ENCODE data around the gene USP34.

The USP34 gene

DNA sequence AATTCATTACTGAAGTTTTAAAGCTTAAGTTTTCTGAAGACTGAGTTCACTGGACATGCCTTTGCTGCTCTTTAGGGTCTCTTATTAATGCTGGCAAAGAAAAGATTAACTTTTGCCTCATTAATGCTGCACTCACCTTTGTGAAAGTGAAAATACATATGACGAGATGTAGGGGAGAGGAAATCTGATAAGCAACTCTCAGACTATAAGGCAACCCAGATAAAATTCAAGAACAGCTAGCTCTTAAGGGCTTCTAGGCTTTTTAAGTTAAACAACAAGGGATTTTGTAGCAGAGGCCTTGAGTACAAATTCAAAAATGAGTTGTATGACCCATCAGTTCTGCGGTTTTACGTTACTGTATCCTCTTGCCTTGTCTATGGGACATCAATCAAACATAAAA, 143.7 kb downstream of the USP34 start:
- Histone ChIP-seq H3K27ac (no peak overlapping the region), H3K36me3 (peaks cover 68% of the 10 kb centered on the region), H3K27me3 (ENCODE audit: insufficient read depth, low read depth, severe bottlenecking) (no peaks in the 10 kb centered on the region), H3K9me3 (ENCODE audit: severe bottlenecking) (no peaks in the 10 kb centered on the region), H3K4me3 (ENCODE audit: low read depth, low read length) (no peak overlapping the region)
- DNase-seq: no peak
- TF ChIP-seq, protein P1, sequence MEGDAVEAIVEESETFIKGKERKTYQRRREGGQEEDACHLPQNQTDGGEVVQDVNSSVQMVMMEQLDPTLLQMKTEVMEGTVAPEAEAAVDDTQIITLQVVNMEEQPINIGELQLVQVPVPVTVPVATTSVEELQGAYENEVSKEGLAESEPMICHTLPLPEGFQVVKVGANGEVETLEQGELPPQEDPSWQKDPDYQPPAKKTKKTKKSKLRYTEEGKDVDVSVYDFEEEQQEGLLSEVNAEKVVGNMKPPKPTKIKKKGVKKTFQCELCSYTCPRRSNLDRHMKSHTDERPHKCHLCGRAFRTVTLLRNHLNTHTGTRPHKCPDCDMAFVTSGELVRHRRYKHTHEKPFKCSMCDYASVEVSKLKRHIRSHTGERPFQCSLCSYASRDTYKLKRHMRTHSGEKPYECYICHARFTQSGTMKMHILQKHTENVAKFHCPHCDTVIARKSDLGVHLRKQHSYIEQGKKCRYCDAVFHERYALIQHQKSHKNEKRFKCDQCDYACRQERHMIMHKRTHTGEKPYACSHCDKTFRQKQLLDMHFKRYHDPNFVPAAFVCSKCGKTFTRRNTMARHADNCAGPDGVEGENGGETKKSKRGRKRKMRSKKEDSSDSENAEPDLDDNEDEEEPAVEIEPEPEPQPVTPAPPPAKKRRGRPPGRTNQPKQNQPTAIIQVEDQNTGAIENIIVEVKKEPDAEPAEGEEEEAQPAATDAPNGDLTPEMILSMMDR (IDR thresholded peaks at IDR 0.05; ENCODE audit: low read depth, low read length): no peak

DNA sequence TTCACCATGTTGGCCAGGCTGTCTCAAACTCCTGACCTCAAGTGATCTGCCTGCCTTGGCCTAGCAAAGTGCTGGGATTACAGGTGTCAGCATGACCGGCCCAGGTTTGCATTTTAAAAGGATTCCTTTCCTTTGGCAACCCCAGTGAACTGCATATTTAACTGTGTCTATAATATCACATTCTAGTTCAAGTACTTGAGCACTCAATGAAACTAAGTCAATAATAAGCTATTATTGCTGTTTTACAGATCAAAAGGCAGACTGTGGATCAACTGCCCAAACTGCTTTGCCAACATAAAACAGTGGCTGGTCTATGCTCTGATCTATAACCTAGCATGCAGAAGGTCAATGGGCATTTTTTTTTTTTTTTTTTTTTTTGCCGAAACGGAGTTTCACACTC, 144.5 kb downstream of the USP34 start:
- Histone ChIP-seq H3K27ac (no peak overlapping the region), H3K36me3 (peaks cover 70% of the 10 kb centered on the region), H3K27me3 (ENCODE audit: insufficient read depth, low read depth, severe bottlenecking) (no peaks in the 10 kb centered on the region), H3K9me3 (ENCODE audit: severe bottlenecking) (no peaks in the 10 kb centered on the region), H3K4me3 (ENCODE audit: low read depth, low read length) (no peak overlapping the region)
- TF ChIP-seq, protein P1 (IDR thresholded peaks at IDR 0.05; ENCODE audit: low read depth, low read length): no peak
- DNase-seq: no peak

DNA sequence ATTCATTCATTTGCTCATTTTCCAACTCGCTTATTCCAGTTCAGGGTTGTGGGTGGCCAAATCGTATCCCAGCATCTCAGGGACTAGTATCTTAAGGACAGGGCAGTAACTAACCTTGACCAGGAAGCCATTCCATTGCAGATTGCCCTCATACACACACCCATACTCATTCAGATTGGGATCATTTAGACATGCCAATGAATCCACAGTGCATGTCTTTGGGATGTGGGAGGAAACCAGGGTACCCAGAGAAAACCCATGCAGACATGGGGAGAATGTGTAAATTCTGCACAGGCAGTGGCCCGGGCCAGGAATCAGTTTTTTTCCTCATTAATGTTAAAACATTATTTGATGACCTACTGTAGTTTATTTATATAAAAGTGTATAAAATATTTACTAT, 150.7 kb downstream of the USP34 start:
- no peaks in the 10 kb centered on the region for H3K27me3 ChIP-seq (ENCODE audit: insufficient read depth, low read depth, severe bottlenecking)
- H3K9me3 ChIP-seq (ENCODE audit: severe bottlenecking): no peaks in the 10 kb centered on the region
- no peak overlapping the region for H3K4me3 ChIP-seq (ENCODE audit: low read depth, low read length)
- peaks cover 61% of the 10 kb centered on the region for H3K36me3 ChIP-seq
- H3K27ac ChIP-seq: no peak overlapping the region
- no peak for DNase-seq
- TF ChIP-seq, protein P1 (IDR thresholded peaks at IDR 0.05; ENCODE audit: low read depth, low read length): no peak

DNA sequence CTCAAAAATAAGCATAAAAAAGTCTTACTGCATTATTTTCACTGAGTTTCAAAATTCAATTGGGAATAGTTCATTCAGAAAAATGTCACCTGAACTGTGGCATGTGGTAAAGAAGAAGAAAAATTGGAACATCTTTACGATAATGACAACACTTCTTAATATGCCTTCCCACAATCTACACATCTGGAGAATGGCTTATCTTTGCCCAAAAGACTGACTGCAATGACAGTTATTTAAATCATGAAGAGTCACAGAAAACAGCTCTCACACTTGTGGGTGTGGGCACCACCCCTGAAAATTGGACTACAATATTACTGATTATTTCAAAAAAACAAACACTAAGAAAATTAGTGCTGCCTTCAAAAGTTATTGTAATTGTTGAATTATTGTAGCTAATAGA, 152.3 kb downstream of the USP34 start:
- peaks cover 55% of the 10 kb centered on the region for H3K36me3 ChIP-seq
- no peak overlapping the region for H3K27ac ChIP-seq
- no peak for DNase-seq
- H3K27me3 ChIP-seq (ENCODE audit: insufficient read depth, low read depth, severe bottlenecking): no peaks in the 10 kb centered on the region
- no peak overlapping the region for H3K4me3 ChIP-seq (ENCODE audit: low read depth, low read length)
- no peaks in the 10 kb centered on the region for H3K9me3 ChIP-seq (ENCODE audit: severe bottlenecking)
- TF ChIP-seq, protein P1 (IDR thresholded peaks at IDR 0.05; ENCODE audit: low read depth, low read length): no peak

DNA sequence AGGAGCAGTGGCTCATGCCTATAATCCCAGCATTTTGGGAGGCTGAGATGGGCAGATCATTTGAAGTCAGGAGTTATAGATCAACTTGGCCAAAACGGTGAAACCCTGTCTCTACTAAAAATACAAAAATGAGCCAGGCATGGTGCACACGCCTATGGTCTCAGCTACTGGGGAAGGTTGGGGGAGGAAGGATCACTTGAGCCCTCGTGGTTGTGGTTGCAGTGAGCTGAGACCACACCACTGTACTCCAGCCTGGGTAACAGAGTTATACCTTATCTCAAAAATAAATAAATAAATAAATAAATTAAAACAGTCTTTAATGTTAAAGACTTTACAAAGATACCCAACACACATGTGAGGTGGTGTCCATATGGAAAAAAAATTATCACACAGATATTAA, 174.9 kb downstream of the USP34 start:
- H3K9me3 ChIP-seq (ENCODE audit: severe bottlenecking): no peaks in the 10 kb centered on the region
- peaks cover 68% of the 10 kb centered on the region for H3K36me3 ChIP-seq
- TF ChIP-seq, protein P1 (IDR thresholded peaks at IDR 0.05; ENCODE audit: low read depth, low read length): no peak
- no peak overlapping the region for H3K27ac ChIP-seq
- no peaks in the 10 kb centered on the region for H3K27me3 ChIP-seq (ENCODE audit: insufficient read depth, low read depth, severe bottlenecking)
- DNase-seq: no peak
- H3K4me3 ChIP-seq (ENCODE audit: low read depth, low read length): no peak overlapping the region

DNA sequence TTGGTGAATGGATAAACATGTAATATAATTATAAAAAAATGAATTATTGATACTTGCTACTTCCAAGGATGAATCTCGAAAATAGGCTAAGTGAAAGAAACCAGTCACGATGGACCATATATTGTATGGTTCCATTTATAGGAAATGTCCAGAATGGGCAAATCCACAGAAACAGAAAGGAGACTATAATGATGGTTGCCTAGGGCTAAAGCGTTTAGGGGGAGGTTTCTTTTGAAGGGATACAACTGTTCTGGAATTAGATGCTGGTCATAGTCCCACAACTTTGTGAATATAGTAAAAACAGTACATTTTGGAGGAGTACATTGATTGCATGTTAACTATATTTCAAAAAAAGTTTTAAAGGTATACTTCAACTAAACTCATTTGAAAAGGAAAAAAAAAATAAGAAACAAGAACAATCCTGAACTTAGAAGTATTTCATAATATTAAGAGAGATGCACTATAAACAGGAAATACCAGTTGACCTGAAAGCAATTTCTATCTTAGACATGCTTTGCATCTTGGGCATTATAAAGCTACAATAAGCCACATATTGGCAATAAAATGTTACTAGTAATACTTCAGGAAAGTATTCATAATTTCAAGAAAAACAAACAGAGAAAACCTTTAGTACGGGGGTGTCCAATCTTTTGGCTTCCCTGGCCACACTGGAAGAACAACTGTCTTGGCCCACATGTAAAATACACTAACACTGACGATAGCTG, 178.9 kb downstream of the USP34 start:
- Histone ChIP-seq H3K9me3 (ENCODE audit: severe bottlenecking) (no peaks in the 10 kb centered on the region), H3K4me3 (ENCODE audit: low read depth, low read length) (no peak overlapping the region), H3K36me3 (peaks cover 52% of the 10 kb centered on the region), H3K27me3 (ENCODE audit: insufficient read depth, low read depth, severe bottlenecking) (no peaks in the 10 kb centered on the region), H3K27ac (no peak overlapping the region)
- TF ChIP-seq, protein P1 (IDR thresholded peaks at IDR 0.05; ENCODE audit: low read depth, low read length): no peak
- DNase-seq: no peak
